Panc1 (cell line): Measurements from ENCODE around the gene KRTAP10-10. TPM values are rescaled to one million over a fixed set of nuclear protein-coding genes. Genes with fewer than 3 reads are reported as not detected.
"Not testable (repeated sequence)": the region's sequence is repeated elsewhere in the genome, so short reads cannot be mapped to it uniquely, and the experiment has no call there.

Experiments
- ATAC-seq: fragments of 200-7000 bp; cut with Tn5 transposase; 2 replicates; pipeline ENCODE4 v1.9.1; 2020; ENCODE audit warnings: mild to moderate bottlenecking, moderate library complexity
- BruUV-seq: library from RNA; stranded (reverse); fragments of 400-500 nt; replicated peaks from 2 replicates; lab custom pipeline; 2021; lab: Mats Ljungman, UMichigan
- CTCF ChIA-PET: fragments of 300-600 bp; sonication (Branson Sonifier 250); formaldehyde crosslinking; loops from one replicate; lab custom pipeline; 2022; ENCODE audit warnings: antibody characterized with exemption; lab: Charles Lee
- POLR2A ChIA-PET: fragments of 300-600 bp; sonication (Branson Sonifier 250); formaldehyde crosslinking; loops from one replicate; lab custom pipeline; 2022; ENCODE audit warnings: antibody characterized with exemption; lab: Charles Lee
- DNase-seq: peaks from one replicate; pipeline ENCODE4 v3.0.0-alpha.2; 2010; ENCODE audit warnings: low read depth, low spot score
- H3K27ac ChIP-seq: 2 replicates; pipeline ENCODE4 v1.5.1; 2011; ENCODE audit warnings: mild to moderate bottlenecking, low read length, inconsistent platforms
- H3K27me3 ChIP-seq: fragments of 200-500 bp; sonication (Bioruptor generic); 2 replicates; pipeline ENCODE4 v1.6.0; 2014; ENCODE audit warnings: low read length, inconsistent platforms; ENCODE audit not compliant: control insufficient read depth, insufficient read depth
- H3K36me3 ChIP-seq: fragments of 200-500 bp; sonication (Bioruptor generic); 2 replicates; pipeline ENCODE4 v1.5.1; 2014; ENCODE audit warnings: inconsistent platforms, mild to moderate bottlenecking, low read length, moderate library complexity; ENCODE audit not compliant: control insufficient read depth, insufficient read depth
- H3K4me1 ChIP-seq: 2 replicates; pipeline ENCODE4 v1.5.1; 2011; ENCODE audit warnings: inconsistent platforms, mild to moderate bottlenecking, low read length, moderate library complexity; ENCODE audit not compliant: control insufficient read depth, insufficient read depth
- H3K4me3 ChIP-seq, 2 experiments: 2 replicates each; pipeline ENCODE4 v1.5.1; 2011 to 2012; ENCODE audit warnings: low read depth in 2 of 2, low read length in 2 of 2, mild to moderate bottlenecking in 2 of 2, inconsistent platforms in 1 of 2, moderate library complexity in 1 of 2
- H3K9me3 ChIP-seq: fragments of 200-500 bp; sonication (Bioruptor generic); 2 replicates; pipeline ENCODE4 v1.5.1; 2014; ENCODE audit warnings: low read depth, mild to moderate bottlenecking, inconsistent platforms, low read length, moderate library complexity; ENCODE audit not compliant: control insufficient read depth, insufficient read depth
- POLR2AphosphoS5 ChIP-seq: IDR thresholded peaks from 2 replicates; pipeline ENCODE4 v1.6.1; 2012; ENCODE audit warnings: mild to moderate bottlenecking, low read depth, low read length, moderate library complexity
- REST ChIP-seq, 2 experiments: IDR thresholded peaks; 2 replicates each; pipeline ENCODE4 v1.6.1; 2011 to 2012; ENCODE audit warnings: low read depth in 2 of 2, control low read depth in 1 of 2, low read length in 1 of 2, mild to moderate bottlenecking in 1 of 2, moderate library complexity in 1 of 2; ENCODE audit not compliant: insufficient read depth in 1 of 2
- SIN3A ChIP-seq: IDR thresholded peaks from 2 replicates; pipeline ENCODE4 v1.6.1; 2012; ENCODE audit warnings: low read depth, mild to moderate bottlenecking, low read length, moderate library complexity, borderline replicate concordance; ENCODE audit not compliant: insufficient read depth
- TCF7L2 ChIP-seq: IDR thresholded peaks from 2 replicates; pipeline ENCODE4 v1.6.1; 2011; ENCODE audit warnings: mild to moderate bottlenecking, low read depth, low read length, inconsistent platforms
- in situ Hi-C: cut with HindIII; loops from 2 replicates; pipeline ENCODE4 v1.10.0; 2016; ENCODE audit warnings: low sequenced_read_pairs, low pct_unique_long_range_greater_than_20kb
- intact Hi-C: fragments of 100-400 bp; cut with micrococcal nuclease; formaldehyde crosslinking; loops from one replicate; pipeline ENCODE4 v1.10.0; 2022; ENCODE audit not compliant: unreplicated experiment
- total RNA-seq: library from RNA; stranded (reverse); gene quantifications from one replicate; pipeline ENCODE4 v1.2.1, GENCODE V29; 2021; ENCODE audit not compliant: unreplicated experiment
- TF ChIP-seq, protein P1 (sequence below): fragments of 450-650 bp; IDR thresholded peaks from 2 replicates; pipeline ENCODE4 v1.5.1; 2017; ENCODE audit warnings: mild to moderate bottlenecking

Gene KRTAP10-10
- total RNA-seq, 1 experiment from 2014 or later = not detected

DNA sequence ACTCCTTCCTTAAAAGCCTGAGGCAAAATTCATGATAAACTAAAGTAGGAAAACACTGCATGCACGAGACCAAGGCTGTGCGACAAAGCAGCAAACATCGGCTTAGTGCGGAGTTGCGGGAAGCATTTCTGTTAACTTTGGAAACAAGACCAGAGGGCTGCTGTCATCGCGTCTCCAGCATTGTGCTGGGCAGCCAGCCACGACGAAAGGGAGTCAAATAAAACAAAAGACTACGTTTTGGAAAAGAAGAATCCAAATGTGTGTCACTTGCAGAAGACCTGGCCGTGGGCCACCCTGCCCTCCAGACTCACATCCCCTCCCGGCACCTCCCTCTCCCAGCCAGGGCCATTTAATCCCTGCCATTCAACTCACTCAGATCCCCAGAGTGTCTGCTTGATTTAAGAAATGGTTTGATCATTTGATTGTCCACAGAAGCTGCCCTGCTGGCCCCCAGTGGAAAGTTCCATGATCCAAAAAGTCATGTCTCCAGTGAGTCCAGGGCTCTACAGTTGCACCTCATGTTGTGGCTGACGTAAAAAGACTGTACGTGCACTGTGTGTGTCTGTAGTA, 6.7 kb downstream of the KRTAP10-10 start:
- no TSS peak for BruUV-seq
- ChIA-PET CTCF (no interaction called here), POLR2A (no interaction called here)
- H3K9me3 ChIP-seq = no peaks in the 10 kb centered on the region
- intact Hi-C loops = no loop called here
- ATAC-seq (no peak), DNase-seq (no peak)
- H3K4me1 ChIP-seq = no peaks in the 10 kb centered on the region
- no peaks in the 10 kb centered on the region for H3K27me3 ChIP-seq
- no peak for TF ChIP-seq POLR2AphosphoS5
- no peak for TF ChIP-seq SIN3A
- no peak for TF ChIP-seq TCF7L2
- TF ChIP-seq, protein P1, sequence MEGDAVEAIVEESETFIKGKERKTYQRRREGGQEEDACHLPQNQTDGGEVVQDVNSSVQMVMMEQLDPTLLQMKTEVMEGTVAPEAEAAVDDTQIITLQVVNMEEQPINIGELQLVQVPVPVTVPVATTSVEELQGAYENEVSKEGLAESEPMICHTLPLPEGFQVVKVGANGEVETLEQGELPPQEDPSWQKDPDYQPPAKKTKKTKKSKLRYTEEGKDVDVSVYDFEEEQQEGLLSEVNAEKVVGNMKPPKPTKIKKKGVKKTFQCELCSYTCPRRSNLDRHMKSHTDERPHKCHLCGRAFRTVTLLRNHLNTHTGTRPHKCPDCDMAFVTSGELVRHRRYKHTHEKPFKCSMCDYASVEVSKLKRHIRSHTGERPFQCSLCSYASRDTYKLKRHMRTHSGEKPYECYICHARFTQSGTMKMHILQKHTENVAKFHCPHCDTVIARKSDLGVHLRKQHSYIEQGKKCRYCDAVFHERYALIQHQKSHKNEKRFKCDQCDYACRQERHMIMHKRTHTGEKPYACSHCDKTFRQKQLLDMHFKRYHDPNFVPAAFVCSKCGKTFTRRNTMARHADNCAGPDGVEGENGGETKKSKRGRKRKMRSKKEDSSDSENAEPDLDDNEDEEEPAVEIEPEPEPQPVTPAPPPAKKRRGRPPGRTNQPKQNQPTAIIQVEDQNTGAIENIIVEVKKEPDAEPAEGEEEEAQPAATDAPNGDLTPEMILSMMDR = no peak
- no peak for TF ChIP-seq REST (IDR thresholded peaks at IDR 0.05; ENCODE audit: insufficient read depth in 1 of 2, low read depth in 2 of 2, low read length in 1 of 2)
- no peak overlapping the region for H3K27ac ChIP-seq
- no peaks in the 10 kb centered on the region for H3K36me3 ChIP-seq
- H3K4me3 ChIP-seq = no peak overlapping the region
- in situ Hi-C loops = no loop called here

DNA sequence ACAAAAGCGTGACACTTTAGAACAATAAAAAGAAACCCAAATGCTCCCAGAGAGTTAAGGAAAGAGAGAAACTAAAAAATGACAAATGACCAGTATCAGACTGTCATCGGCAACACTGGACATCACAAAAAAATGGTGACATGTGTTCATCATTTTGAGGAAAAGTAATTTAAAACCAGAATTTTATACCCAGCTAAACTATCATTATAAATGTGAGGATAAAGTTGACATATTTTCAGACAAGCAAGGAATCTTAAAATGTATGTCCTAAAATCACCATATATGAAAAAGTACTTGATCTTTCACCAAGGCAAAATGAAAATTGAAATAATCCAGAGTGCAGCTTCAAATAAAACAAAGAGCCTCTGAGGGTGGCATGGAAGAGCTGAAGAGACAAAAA, 7.7 kb downstream of the KRTAP10-10 start:
- POLR2A ChIA-PET = no interaction called here
- intact Hi-C loops = no loop called here

GRCh38 chr21:44646366-44647221, 9.4 kb downstream of the KRTAP10-10 start, which contains the start of gene KRTAP10-11:
Gene KRTAP10-11 (plus strand): TSS chr21:44646414. CDS start chr21:44646459, 45 bp downstream.
- BruUV-seq, H3K27me3 ChIP-seq, in situ Hi-C loops, H3K36me3 ChIP-seq, POLR2A ChIA-PET, DNase-seq, H3K4me1 ChIP-seq, H3K4me3 ChIP-seq, ATAC-seq, H3K27ac ChIP-seq, intact Hi-C loops, H3K9me3 ChIP-seq: not testable (repeated sequence)
- CTCF ChIA-PET = interaction anchor here (0.7 kb wide), 1 partner anchor 44 kb away, joined by 3 read pairs; no protein-coding TSS in a partner anchor

More for the DNA sequence above, 7.7 kb downstream of the KRTAP10-10 start:
- Histone ChIP-seq H3K9me3 (no peaks in the 10 kb centered on the region), H3K36me3 (no peaks in the 10 kb centered on the region), H3K27me3 (no peaks in the 10 kb centered on the region), H3K4me3 (no peak overlapping the region), H3K27ac (no peak overlapping the region), H3K4me1 (no peaks in the 10 kb centered on the region)
- ATAC-seq (no peak), DNase-seq (no peak)
- BruUV-seq = no TSS peak
- TF ChIP-seq TCF7L2 (no peak), SIN3A (no peak), POLR2AphosphoS5 (no peak), REST (IDR thresholded peaks at IDR 0.05; ENCODE audit: insufficient read depth in 1 of 2, low read depth in 2 of 2, low read length in 1 of 2) (no peak)
- CTCF ChIA-PET = no interaction called here
- in situ Hi-C loops = no loop called here
